Liver (tissue), 9 donors: ENCODE data around the gene ZNF484. TPM values are rescaled to one million over a fixed set of nuclear protein-coding genes. Genes with fewer than 3 reads are reported as not detected.
"Not testable (repeated sequence)": the region's sequence is repeated elsewhere in the genome, so short reads cannot be mapped to it uniquely, and the experiment has no call there.

ENCODE experiments used
- DNase-seq: peaks from one replicate; pipeline ENCODE4 v3.0.0-alpha.2; 2017; ENCODE audit warnings: low spot score
- H3K27ac ChIP-seq, 2 donors: one replicate each; pipeline ENCODE4 v1.7.0; 2013; ENCODE audit warnings: inconsistent platforms in 2 of 2, low read length in 2 of 2, control low read depth in 1 of 2, low read depth in 1 of 2, mild to moderate bottlenecking in 1 of 2
- H3K27me3 ChIP-seq, 4 donors: one replicate each; pipeline versions ENCODE4 v1.6.1 to v1.7.0; 2013; ENCODE audit warnings: low read length in 3 of 4, inconsistent platforms in 1 of 4, mild to moderate bottlenecking in 1 of 4, moderate library complexity in 1 of 4; ENCODE audit not compliant: control insufficient read depth in 4 of 4, insufficient read depth in 4 of 4
- H3K36me3 ChIP-seq, 4 donors: one replicate each; pipeline versions ENCODE4 v1.6.1 to v1.7.0; 2013; ENCODE audit warnings: low read length in 3 of 4, mild to moderate bottlenecking in 3 of 4, low read depth in 1 of 4, moderate library complexity in 1 of 4; ENCODE audit not compliant: control insufficient read depth in 4 of 4, insufficient read depth in 3 of 4
- H3K4me1 ChIP-seq, 4 donors: one replicate each; pipeline versions ENCODE4 v1.6.1 to v1.7.0; 2013; ENCODE audit warnings: low read length in 3 of 4, mild to moderate bottlenecking in 3 of 4, moderate library complexity in 1 of 4; ENCODE audit not compliant: control insufficient read depth in 4 of 4, insufficient read depth in 4 of 4
- H3K4me3 ChIP-seq, 3 donors: one replicate each; pipeline versions ENCODE4 v1.6.1 to v1.7.0; 2013; ENCODE audit warnings: low read length in 3 of 3, control low read depth in 1 of 3, low read depth in 1 of 3, mild to moderate bottlenecking in 1 of 3
- H3K9ac ChIP-seq, 2 donors: one replicate each; pipeline ENCODE4 v1.7.0; 2013; ENCODE audit warnings: low read length in 2 of 2, mild to moderate bottlenecking in 2 of 2, moderate library complexity in 2 of 2, control low read depth in 1 of 2, low read depth in 1 of 2
- H3K9me3 ChIP-seq, 4 donors: one replicate each; pipeline versions ENCODE4 v1.6.1 to v1.7.0; 2013; ENCODE audit warnings: low read length in 3 of 4; ENCODE audit not compliant: control insufficient read depth in 4 of 4
- CTCF ChIP-seq: fragments of 150-350 bp; IDR thresholded peaks from 2 replicates; pipeline ENCODE4 v1.5.1; 2017; ENCODE audit warnings: improper control_type of control experiment, low read depth, low read length; ENCODE audit not compliant: missing input control
- EGR1 ChIP-seq, 2 donors: IDR thresholded peaks; 2 replicates each; pipeline ENCODE4 v1.6.1; 2016 to 2018; ENCODE audit warnings: antibody characterized with exemption in 2 of 2, low read depth in 2 of 2
- FOXA1 ChIP-seq: IDR thresholded peaks from 2 replicates; pipeline ENCODE4 v1.6.1; 2016; ENCODE audit warnings: antibody characterized with exemption
- FOXA2 ChIP-seq: IDR thresholded peaks from 2 replicates; pipeline ENCODE4 v1.6.1; 2016; ENCODE audit warnings: antibody characterized with exemption
- GABPA ChIP-seq, 2 donors: IDR thresholded peaks in 1 of 2; conservative IDR thresholded peaks in 1 of 2; 2 replicates each; pipeline ENCODE4 v1.6.1; 2016; ENCODE audit warnings: antibody characterized with exemption in 2 of 2, mild to moderate bottlenecking in 1 of 2, moderate library complexity in 1 of 2
- HNF4A ChIP-seq, 2 donors: conservative IDR thresholded peaks; 2 replicates each; pipeline ENCODE4 v1.6.1; 2016; ENCODE audit warnings: antibody characterized with exemption in 2 of 2, mild to moderate bottlenecking in 2 of 2
- HNF4G ChIP-seq: IDR thresholded peaks from 2 replicates; pipeline ENCODE4 v1.6.1; 2016; ENCODE audit warnings: antibody characterized with exemption
- RAD21 ChIP-seq, 2 donors: IDR thresholded peaks; 2 replicates each; pipeline ENCODE4 v1.6.1; 2016; ENCODE audit warnings: antibody characterized with exemption in 2 of 2, mild to moderate bottlenecking in 2 of 2
- TAF1 ChIP-seq: conservative IDR thresholded peaks from 2 replicates; pipeline ENCODE4 v1.6.1; 2016; ENCODE audit warnings: antibody characterized with exemption, mild to moderate bottlenecking
- YY1 ChIP-seq: IDR thresholded peaks from 2 replicates; pipeline ENCODE4 v1.6.1; 2016; ENCODE audit warnings: antibody characterized with exemption, mild to moderate bottlenecking
- WGBS: extraction: QIAGEN DNeasy Blood & Tissue Kit; methylation state at CpG from one replicate; pipeline ENCODE4 v1.1.7; 2013; 5-methylcytosine and 5-hydroxymethylcytosine counted together
- polyA plus RNA-seq, 2 donors: library from polyadenylated mRNA; stranded (reverse) in 1 of 2; unstranded in 1 of 2; fragments of 200-250 nt in 1 of 2; fragments of >200 nt in 1 of 2; fragmentation: Nextera tagmentation in 1 of 2; extraction: Ambion mirVana in 1 of 2; gene quantifications; one replicate each; pipeline versions ENCODE4 v1.2.1 to v1.2.3, GENCODE V29; 2013 to 2015
- total RNA-seq, 2 donors: library from RNA; depleted of rRNA; stranded (reverse); fragments of >200 nt; gene quantifications; one replicate each; pipeline ENCODE4 v1.2.3, GENCODE V29; 2014
- TF ChIP-seq, protein P1 (sequence below): IDR thresholded peaks from 2 replicates; pipeline ENCODE4 v1.6.1; 2016; ENCODE audit warnings: antibody characterized with exemption
- TF ChIP-seq, protein P2 (sequence below): IDR thresholded peaks from 2 replicates; pipeline ENCODE4 v1.6.1; 2016; ENCODE audit warnings: antibody characterized with exemption, mild to moderate bottlenecking
- TF ChIP-seq, protein P3 (sequence below): IDR thresholded peaks from 2 replicates; pipeline ENCODE4 v1.6.1; 2016; ENCODE audit warnings: antibody characterized with exemption
- donor health status: healthy.
- donor health status: healthy.
- donor health status: healthy.
- donor health status: healthy.
- donor health status: healthy.

ZNF484 gene
- total and polyA plus RNA-seq, 4 donors, result 0.83 to 7.2 (median 3.7) TPM

DNA sequence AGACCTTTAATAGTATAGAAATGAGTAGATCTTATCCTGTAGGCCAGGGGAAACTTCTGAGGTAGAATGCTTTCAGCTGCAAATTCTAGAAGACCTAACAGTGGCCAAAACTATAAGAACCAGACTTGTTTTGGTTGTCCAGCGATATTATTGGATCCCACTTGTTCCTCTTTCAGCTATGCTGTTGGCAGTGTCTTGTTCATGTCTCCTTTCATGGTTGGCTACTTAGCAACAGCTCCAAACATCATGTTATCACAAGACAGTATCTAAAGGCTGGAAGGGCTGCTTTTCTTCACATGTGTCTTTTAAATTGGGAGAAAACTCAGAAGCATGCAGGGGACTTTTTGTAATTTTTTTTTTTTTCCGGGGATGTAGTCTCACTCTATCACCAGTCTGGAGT, 52.8 kb downstream of the ZNF484 start:
- not testable (repeated sequence) for DNase-seq, H3K4me3 ChIP-seq, H3K27me3 ChIP-seq, H3K9me3 ChIP-seq, H3K36me3 ChIP-seq, H3K4me1 ChIP-seq, H3K27ac ChIP-seq, H3K9ac ChIP-seq
- WGBS, result 90% methylated on average over 2 of the region's 2 CpGs

DNA sequence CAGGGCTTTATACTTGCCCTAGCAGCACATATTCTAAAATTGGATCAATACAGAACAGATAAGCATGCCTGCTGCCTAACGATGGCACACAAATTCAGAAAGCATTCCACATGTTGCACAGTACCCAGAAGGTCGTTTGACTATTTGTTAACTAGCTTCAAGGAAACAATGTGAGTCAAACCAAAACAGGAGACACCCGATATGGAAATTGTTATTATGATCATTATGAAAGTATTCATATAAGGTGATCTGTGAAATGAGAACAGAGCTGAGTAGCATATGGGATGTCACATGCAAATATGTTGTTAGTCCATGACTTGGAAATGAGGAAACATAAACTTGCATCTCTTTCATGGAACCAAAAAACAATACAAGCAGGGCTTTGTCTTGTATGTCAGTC, 56.9 kb downstream of the ZNF484 start:
- no peak overlapping the region for H3K9ac ChIP-seq
- no peaks in the 10 kb centered on the region for H3K4me1 ChIP-seq
- 63% methylated on average over 3 of the region's 3 CpGs for WGBS
- TF ChIP-seq CTCF (no peak), FOXA1 (no peak), HNF4A (conservative IDR thresholded peaks at IDR 0.05) (no peak), GABPA (IDR thresholded peaks at IDR 0.05 in 1 of 2, conservative IDR thresholded peaks at IDR 0.05 in 1 of 2) (no peak), TAF1 (no peak), FOXA2 (no peak), HNF4G (no peak), YY1 (no peak), EGR1 (IDR thresholded peaks at IDR 0.05; ENCODE audit: low read depth in 2 of 2) (no peak), RAD21 (IDR thresholded peaks at IDR 0.05) (no peak)
- TF ChIP-seq, protein P1, sequence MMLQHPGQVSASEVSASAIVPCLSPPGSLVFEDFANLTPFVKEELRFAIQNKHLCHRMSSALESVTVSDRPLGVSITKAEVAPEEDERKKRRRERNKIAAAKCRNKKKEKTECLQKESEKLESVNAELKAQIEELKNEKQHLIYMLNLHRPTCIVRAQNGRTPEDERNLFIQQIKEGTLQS, result no peak
- TF ChIP-seq, protein P2, sequence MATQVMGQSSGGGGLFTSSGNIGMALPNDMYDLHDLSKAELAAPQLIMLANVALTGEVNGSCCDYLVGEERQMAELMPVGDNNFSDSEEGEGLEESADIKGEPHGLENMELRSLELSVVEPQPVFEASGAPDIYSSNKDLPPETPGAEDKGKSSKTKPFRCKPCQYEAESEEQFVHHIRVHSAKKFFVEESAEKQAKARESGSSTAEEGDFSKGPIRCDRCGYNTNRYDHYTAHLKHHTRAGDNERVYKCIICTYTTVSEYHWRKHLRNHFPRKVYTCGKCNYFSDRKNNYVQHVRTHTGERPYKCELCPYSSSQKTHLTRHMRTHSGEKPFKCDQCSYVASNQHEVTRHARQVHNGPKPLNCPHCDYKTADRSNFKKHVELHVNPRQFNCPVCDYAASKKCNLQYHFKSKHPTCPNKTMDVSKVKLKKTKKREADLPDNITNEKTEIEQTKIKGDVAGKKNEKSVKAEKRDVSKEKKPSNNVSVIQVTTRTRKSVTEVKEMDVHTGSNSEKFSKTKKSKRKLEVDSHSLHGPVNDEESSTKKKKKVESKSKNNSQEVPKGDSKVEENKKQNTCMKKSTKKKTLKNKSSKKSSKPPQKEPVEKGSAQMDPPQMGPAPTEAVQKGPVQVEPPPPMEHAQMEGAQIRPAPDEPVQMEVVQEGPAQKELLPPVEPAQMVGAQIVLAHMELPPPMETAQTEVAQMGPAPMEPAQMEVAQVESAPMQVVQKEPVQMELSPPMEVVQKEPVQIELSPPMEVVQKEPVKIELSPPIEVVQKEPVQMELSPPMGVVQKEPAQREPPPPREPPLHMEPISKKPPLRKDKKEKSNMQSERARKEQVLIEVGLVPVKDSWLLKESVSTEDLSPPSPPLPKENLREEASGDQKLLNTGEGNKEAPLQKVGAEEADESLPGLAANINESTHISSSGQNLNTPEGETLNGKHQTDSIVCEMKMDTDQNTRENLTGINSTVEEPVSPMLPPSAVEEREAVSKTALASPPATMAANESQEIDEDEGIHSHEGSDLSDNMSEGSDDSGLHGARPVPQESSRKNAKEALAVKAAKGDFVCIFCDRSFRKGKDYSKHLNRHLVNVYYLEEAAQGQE, result no peak
- TF ChIP-seq, protein P3, sequence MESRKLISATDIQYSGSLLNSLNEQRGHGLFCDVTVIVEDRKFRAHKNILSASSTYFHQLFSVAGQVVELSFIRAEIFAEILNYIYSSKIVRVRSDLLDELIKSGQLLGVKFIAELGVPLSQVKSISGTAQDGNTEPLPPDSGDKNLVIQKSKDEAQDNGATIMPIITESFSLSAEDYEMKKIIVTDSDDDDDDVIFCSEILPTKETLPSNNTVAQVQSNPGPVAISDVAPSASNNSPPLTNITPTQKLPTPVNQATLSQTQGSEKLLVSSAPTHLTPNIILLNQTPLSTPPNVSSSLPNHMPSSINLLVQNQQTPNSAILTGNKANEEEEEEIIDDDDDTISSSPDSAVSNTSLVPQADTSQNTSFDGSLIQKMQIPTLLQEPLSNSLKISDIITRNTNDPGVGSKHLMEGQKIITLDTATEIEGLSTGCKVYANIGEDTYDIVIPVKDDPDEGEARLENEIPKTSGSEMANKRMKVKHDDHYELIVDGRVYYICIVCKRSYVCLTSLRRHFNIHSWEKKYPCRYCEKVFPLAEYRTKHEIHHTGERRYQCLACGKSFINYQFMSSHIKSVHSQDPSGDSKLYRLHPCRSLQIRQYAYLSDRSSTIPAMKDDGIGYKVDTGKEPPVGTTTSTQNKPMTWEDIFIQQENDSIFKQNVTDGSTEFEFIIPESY, result no peak
- H3K36me3 ChIP-seq, result no peaks in the 10 kb centered on the region
- H3K27ac ChIP-seq, result no peak overlapping the region
- no peaks in the 10 kb centered on the region for H3K9me3 ChIP-seq
- no peak for DNase-seq
- H3K27me3 ChIP-seq, result peaks cover 0 to 2% (median 0%) of the 10 kb centered on the region in 4 donors
- H3K4me3 ChIP-seq, result no peak overlapping the region

GRCh38 chr9:92819898-92820297, 57.9 kb downstream of the ZNF484 start:
- not testable (repeated sequence) for H3K36me3 ChIP-seq, H3K4me3 ChIP-seq, H3K4me1 ChIP-seq, H3K9ac ChIP-seq, H3K27ac ChIP-seq, H3K9me3 ChIP-seq, DNase-seq, H3K27me3 ChIP-seq
- WGBS, result 63% methylated on average over 1 of the region's 1 CpG

DNA sequence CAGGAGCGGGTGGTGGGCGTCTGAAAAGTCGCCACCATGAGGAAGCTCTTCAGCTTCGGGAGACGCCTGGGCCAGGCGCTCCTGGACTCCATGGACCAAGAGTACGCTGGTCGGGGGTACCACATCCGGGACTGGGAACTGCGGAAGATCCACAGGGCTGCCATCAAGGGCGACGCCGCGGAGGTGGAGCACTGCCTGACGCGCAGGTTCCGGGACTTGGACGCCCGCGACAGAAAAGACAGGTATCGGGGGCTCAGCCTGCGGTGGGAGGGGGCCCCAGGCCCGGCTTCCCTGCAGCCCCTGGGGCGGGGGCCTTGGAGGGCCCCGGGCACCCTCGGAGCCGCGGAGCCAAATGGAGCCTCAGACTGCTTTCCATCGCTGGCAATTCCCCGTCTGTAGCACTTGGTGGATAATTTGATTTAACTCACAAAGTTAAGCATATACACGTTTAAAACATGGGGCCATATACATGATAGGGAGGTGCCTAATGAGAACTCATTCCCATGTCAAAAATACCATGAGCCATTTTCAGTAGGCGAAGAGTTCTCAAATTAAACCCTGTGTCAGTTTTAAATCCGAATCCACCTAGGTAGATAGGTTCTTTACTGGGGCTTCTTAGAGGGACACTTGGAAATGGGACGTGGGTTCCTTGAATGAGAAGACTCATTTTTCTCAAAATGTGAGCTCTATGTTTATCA, 68.1 kb downstream of the ZNF484 start:
- not testable (repeated sequence) for H3K36me3 ChIP-seq, H3K4me3 ChIP-seq, H3K27ac ChIP-seq, H3K9me3 ChIP-seq, DNase-seq, H3K9ac ChIP-seq
- WGBS, result 11% methylated on average over 34 of the region's 34 CpGs
- Histone ChIP-seq H3K27me3 (peaks cover 3 to 20% (median 13%) of the 10 kb centered on the region in 4 donors), H3K4me1 (peaks cover 6 to 19% (median 11%) of the 10 kb centered on the region in 4 donors)
